HG02588 (cell line): ENCODE results near the gene LRRC73.
"Not testable (repeated sequence)": the region's sequence is repeated elsewhere in the genome, so short reads cannot be mapped to it uniquely, and the experiment has no call there.

Experiments
- ATAC-seq: cut with Tn5 transposase; IDR thresholded peaks from one replicate; pipeline ENCODE4 v1.9.1; 2021; ENCODE audit warnings: mild to moderate bottlenecking, moderate library complexity; ENCODE audit not compliant: unreplicated experiment

Gene LRRC73, protein sequence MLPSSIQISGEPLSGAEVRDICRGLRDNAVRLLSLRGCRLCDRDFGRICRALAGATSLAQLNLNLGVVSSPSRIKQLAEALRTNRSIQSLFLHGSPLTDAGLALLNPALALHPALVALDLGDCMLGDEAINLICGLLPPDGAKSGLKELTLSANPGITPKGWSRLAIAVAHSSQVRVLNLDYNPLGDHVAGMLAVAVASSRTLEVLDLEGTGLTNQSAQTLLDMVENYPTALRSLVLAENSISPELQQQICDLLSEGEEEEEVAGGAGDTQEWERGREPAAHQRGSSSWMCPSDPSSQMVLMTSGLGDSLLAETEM

GRCh38 chr6:43509984-43510826 lies at the start of gene LRRC73:
TSS of gene LRRC73 (minus strand) at chr6:43510346. CDS start at chr6:43509785, 561 bp downstream.
- peak; percentile 59 for ATAC-seq

- no peak for ATAC-seq
These were observed 49.2 kb upstream of the LRRC73 start for GRCh38 chr6:43559328-43559727.

GRCh38 chr6:43557620-43558019 lies 47.5 kb upstream of the LRRC73 start:
- ATAC-seq: not testable (repeated sequence)

- no peak for ATAC-seq
These were observed 37.1 kb upstream of the LRRC73 start for GRCh38 chr6:43547222-43547621.

GRCh38 chr6:43544461-43544860 lies 34.3 kb upstream of the LRRC73 start:
- ATAC-seq: no peak

GRCh38 chr6:43541774-43542471 lies 31.8 kb upstream of the LRRC73 start:
- ATAC-seq: no peak

DNA sequence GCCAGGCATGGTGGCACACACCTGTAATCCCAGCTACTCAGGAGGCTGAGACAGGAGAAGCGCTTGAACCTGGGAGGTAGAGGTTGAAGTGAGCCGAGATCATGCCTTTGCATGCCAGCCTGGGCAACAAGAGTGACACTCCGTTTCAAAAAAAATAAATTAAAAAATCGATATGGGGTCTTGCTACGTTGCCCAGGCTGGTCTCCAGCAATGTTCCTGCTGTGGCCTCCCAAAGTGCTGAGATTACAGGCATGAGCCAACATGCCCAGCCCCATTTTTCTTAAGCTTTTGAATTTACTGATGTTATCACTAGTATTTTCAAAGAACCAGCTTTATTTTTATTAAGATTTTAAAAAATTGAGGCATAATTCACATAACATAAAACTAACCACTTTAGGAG lies 30.4 kb upstream of the LRRC73 start:
- ATAC-seq: no peak

DNA sequence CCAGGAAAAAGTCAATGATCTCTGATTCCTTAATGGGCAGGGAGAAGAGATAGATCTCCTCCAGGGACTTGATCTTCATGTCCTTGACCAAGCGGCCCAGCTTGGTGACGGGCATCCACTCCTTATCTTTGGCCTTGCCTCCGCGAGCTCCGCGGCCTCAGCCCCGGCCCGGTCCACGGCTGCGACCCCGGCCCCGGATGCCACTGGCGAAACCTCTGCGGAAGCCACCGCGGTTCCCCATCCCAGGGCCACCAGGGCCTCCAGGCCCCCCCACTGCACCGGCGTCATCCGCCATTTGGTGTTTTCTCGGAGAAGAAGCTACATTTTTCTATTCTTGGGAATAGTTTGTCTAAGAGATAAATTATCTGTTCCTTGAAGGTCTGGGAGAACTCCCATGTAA lies 29.3 kb upstream of the LRRC73 start:
- ATAC-seq: not testable (repeated sequence)

- not testable (repeated sequence) for ATAC-seq
These were observed 28.8 kb upstream of the LRRC73 start for GRCh38 chr6:43538986-43539385.

DNA sequence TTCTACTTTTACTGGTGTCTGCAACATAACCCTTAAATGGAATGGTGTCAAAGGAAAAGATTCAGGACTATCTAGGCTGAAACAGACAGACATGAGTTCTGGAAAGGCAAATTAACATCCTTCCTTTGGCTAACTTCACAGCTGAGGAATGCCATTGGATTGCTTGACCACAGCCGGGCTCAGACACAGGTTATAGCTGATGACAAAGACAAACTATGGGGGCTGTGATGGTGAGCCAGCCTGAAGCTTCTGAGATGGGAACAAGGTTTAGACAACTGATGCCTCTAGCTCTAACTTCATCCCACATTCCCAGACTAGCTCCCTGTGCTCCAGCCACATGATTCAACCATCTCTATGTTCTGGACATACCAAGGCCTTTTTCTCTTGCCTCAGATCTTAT lies 22.1 kb upstream of the LRRC73 start:
- no peak for ATAC-seq

DNA sequence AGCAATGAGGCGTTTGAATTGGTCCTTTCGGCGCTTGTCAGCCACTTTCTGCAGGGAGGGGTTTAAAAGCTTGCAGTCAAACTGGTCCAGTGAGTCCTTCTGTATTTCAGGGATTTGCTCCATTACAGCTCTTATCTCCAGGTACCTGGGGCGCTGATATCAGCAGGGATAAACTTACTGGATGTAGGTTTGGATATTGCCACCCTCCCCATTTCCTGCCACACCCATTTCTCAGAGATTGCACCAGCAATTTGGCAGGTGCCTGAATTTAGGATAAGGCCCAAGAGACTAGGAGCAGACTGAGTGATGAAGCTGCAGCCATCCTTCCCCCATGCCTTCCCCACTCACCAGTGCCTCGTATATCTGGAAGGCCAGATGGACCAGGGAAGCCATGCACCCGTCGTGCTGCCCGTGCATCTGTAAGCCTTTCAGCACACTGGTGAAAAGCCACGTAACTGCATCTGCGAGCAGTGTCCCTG lies 14.4 kb upstream of the LRRC73 start:
- ATAC-seq: no peak

DNA sequence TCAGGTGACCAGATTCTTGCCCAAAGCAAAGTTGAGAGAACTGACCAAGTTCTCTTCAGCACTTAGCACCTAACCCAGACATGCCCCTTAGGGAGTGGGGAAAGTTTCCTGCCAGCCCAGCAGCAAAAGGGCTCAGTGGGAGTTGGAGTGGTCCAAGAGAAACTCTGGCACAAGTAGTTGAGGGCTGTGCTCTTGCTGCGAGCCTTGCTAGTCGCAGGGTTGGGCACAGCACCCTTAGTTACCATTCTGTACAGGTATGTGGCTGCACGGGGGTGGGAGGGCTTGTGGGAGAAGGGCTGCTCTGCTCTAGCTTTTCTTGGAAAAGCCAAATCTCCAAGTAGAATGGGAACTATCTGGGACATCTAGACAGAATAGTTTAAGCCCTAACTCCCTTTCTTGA lies 13.1 kb upstream of the LRRC73 start:
- ATAC-seq: no peak

DNA sequence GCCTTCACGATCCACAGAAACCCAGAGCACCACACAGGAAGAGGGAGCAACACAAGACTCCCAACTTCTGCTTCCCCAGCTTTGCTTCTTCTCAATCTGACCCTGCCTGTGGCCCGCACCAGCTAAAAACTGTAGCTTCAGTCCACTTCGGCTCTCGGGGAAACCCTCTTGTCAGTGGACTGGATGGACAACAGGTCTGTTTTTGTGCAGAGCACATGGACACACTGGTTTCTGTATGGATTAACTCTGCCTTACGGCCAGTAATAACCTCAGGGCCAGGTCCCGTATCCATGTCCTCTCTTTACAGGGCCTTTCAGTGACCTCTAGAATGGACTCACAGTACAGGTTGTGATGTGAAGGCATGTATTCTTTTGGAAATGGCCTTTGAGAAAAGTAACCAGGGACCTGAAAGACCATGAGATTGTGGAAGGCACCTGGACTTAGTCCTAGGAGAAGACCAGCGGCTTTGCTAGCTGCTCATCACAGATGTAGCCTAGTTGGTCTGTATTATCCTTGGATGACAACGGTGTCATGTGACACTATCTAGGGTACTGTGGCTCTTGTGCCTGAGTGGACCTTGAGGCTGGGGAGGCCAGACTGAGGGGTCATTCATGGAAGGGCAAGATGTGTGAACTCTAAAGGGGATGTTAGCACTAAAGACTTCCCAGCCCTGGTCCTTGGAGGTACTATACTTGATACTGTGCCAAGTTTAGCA lies 12.6 kb upstream of the LRRC73 start:
- no peak for ATAC-seq

GRCh38 chr6:43521836-43522235 lies 11.7 kb upstream of the LRRC73 start:
- no peak for ATAC-seq

GRCh38 chr6:43520097-43520496 lies 10.0 kb upstream of the LRRC73 start:
- no peak for ATAC-seq

GRCh38 chr6:43517505-43518357 lies 7.6 kb upstream of the LRRC73 start:
- ATAC-seq: no peak

GRCh38 chr6:43516697-43517504 lies 6.8 kb upstream of the LRRC73 start, which contains the start of the genes POLR1C and YIPF3:
TSS of gene POLR1C (plus strand) at chr6:43517089. CDS start at chr6:43517110, 21 bp downstream.
TSS of gene YIPF3 (minus strand) at chr6:43516926. CDS start at chr6:43516807, 119 bp downstream.
- peak; percentile 86 for ATAC-seq

- ATAC-seq: no peak
These were observed 6.2 kb upstream of the LRRC73 start for GRCh38 chr6:43516367-43516696.

DNA sequence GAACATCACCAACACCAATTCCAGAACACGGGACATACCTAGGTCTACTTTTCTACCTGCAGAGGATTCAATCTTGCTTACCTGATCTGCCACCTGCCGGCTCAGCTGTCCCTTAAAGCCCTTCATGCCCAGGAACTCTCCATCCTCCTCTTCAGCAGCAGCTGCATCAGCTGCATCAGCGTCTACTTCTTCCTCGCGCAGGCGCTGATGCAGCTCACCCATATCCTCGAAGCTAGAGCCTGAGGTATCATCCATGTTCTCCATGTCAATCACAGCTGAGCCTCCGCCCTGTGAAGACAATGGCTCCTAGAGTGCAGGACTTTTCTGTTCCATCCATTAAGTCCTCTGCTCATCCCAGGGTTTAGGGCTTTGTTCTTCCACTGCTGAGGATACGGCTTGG lies 5.7 kb upstream of the LRRC73 start:
- ATAC-seq: no peak
